ENCODE measurements around the gene DRAXIN.

DNA sequence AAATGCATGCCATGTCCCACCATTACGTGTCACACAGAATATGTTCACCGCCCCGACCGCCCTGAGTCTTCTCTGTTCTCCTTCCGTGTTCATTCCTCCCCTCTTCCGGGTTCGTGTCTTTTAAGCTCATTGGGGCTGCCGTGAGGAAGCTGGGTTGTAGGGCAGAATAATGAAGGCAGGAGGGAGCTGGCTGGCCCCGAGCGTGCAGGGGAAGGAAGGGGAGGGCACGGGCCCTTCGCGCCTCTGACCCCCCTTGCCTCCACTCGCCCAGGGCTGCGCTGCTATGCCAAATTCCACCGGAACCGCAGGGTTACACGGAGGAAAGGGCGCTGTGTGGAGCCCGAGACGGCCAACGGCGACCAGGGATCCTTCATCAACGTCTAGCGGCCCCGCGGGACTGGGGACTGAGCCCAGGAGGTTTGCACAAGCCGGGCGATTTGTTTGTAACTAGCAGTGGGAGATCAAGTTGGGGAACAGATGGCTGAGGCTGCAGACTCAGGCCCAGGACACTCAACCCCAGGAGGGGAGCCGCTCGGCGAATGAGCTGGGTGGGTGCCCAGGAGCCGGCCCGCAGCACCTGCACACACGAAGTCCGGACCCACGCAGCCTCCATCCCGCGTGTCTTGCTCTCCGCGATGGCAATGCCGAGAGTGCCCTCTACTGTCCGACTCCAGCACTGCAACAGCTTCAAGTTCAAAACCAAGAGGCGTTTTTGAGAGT lies 28.0 kb downstream of the DRAXIN start:
- TF ChIP-seq, protein P1, sequence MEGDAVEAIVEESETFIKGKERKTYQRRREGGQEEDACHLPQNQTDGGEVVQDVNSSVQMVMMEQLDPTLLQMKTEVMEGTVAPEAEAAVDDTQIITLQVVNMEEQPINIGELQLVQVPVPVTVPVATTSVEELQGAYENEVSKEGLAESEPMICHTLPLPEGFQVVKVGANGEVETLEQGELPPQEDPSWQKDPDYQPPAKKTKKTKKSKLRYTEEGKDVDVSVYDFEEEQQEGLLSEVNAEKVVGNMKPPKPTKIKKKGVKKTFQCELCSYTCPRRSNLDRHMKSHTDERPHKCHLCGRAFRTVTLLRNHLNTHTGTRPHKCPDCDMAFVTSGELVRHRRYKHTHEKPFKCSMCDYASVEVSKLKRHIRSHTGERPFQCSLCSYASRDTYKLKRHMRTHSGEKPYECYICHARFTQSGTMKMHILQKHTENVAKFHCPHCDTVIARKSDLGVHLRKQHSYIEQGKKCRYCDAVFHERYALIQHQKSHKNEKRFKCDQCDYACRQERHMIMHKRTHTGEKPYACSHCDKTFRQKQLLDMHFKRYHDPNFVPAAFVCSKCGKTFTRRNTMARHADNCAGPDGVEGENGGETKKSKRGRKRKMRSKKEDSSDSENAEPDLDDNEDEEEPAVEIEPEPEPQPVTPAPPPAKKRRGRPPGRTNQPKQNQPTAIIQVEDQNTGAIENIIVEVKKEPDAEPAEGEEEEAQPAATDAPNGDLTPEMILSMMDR (conservative IDR thresholded peaks at IDR 0.05; ENCODE audit: low read depth, low read length), result peak; percentile 98
- TF ChIP-seq EZH2 (IDR thresholded peaks at IDR 0.05; ENCODE audit: borderline replicate concordance, low read depth, low read length, poor library complexity, severe bottlenecking), result no peak
